ENCODE results near the gene OSBPL3.

- TF ChIP-seq CTCF (IDR thresholded peaks at IDR 0.05): peak; percentile 61 to 76 (median 72)
- no peak for TF ChIP-seq POLR2A (IDR thresholded peaks at IDR 0.05)
Measured at GRCh38 chr7:24819916-24820689, 159.9 kb downstream of the OSBPL3 start.

Data from sigmoid colon (tissue), 3 donors.